AG10803 (cell line): ENCODE results near the gene ALAS1.

Experiments
- DNase-seq: peaks from one replicate; pipeline ENCODE4 v3.0.0; 2010; ENCODE audit warnings: low read depth
- H3K4me3 ChIP-seq: 2 replicates; pipeline ENCODE4 v1.5.1; 2011; ENCODE audit warnings: mild to moderate bottlenecking, low read length, control low read depth
- TF ChIP-seq, protein P1 (sequence below): conservative IDR thresholded peaks from 2 replicates; pipeline ENCODE4 v1.5.1; 2011; ENCODE audit warnings: mild to moderate bottlenecking, low read length, control low read depth, inconsistent platforms

ALAS1 gene

DNA sequence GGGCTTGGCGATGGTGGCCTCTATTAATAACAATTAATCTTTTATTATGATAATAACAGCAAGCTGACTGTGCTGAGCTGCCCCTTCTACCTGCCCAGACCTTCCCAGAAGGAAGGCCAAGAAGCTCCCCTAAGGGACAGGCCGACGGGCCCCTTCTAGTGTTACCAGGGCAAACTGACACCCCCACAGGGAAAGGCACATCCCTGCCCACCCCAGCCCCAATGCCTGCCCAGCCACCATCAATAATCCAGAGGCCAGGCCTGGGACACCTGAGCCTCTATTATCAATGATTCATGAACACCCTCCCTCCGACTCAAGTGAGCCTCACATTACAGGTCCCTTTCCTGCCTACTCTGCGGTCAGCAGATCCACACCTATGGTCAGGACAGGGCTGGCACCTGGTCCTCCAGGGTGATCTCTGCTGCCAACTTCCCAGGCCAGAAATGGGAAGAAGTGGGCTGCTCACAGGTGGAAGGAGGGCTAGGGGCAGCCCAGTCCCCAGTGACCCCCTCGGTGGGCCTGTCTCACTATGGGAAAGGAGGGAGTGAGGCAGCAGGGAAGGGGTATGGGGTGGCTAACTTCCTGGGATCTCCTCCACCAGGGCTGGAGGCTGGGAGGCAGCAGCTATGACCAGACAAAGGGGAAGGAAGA lies 39.2 kb downstream of the ALAS1 start:
- no peak for DNase-seq
- H3K4me3 ChIP-seq: peak overlapping the region; percentile 96
- TF ChIP-seq, protein P1, sequence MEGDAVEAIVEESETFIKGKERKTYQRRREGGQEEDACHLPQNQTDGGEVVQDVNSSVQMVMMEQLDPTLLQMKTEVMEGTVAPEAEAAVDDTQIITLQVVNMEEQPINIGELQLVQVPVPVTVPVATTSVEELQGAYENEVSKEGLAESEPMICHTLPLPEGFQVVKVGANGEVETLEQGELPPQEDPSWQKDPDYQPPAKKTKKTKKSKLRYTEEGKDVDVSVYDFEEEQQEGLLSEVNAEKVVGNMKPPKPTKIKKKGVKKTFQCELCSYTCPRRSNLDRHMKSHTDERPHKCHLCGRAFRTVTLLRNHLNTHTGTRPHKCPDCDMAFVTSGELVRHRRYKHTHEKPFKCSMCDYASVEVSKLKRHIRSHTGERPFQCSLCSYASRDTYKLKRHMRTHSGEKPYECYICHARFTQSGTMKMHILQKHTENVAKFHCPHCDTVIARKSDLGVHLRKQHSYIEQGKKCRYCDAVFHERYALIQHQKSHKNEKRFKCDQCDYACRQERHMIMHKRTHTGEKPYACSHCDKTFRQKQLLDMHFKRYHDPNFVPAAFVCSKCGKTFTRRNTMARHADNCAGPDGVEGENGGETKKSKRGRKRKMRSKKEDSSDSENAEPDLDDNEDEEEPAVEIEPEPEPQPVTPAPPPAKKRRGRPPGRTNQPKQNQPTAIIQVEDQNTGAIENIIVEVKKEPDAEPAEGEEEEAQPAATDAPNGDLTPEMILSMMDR: no peak

DNA sequence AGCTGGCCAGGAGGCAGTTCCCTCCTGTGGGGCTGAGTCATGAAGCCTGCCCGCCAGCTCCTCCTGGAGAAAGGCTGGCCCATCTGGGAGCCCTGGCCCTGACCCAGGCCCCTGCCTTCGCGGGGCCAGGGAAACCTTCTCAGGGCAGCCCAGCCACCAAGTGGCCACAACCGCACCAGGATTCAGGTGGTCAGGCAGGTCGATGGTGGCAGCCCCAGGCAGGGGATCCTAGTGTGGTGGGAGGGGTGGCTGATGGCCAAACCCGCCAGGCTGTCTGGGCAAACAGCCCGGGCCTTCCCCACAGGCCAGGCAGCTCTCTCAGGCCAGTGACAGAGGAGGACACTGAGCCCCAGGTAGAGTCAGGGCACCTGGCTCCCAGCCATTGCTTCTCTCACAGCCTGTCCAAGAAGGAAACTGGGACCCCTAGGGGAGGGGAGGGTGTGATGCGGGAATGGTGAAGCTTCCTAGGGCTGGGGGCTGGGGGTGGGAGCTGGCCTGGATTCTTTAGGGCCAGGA lies 39.8 kb downstream of the ALAS1 start:
- peak; percentile 90 for DNase-seq
- TF ChIP-seq, protein P1: no peak; the same call in 1 of the 2 replicates
- peak overlapping the region; percentile 96 for H3K4me3 ChIP-seq

DNA sequence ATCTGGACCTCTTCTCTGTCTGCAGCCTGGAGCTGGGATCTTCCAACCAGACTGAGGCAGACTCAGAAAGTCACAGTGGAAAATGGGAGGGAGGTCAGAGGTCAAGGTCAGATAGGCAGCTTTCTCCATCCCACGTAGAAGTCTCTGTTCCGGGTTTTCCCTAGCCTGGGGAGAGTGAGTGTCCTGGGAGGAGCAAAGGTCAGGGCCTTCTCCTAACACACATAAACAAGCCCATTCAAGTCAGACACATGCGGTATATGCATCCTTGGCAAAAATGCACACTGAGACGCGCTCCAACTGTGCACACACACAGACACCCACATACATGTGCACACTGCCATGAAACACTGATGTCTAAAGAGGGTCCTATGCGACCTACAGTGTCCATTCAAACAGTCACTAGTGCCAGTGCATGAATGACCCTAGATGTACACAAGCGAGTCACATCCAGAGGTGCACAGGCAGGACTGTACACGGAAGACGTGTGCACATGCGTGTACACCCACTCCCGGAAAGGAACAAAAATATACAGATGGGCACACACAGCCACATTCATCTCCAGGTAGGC lies 40.3 kb downstream of the ALAS1 start:
- H3K4me3 ChIP-seq: peak overlapping the region; percentile 96
- DNase-seq: no peak
- TF ChIP-seq, protein P1: no peak

DNA sequence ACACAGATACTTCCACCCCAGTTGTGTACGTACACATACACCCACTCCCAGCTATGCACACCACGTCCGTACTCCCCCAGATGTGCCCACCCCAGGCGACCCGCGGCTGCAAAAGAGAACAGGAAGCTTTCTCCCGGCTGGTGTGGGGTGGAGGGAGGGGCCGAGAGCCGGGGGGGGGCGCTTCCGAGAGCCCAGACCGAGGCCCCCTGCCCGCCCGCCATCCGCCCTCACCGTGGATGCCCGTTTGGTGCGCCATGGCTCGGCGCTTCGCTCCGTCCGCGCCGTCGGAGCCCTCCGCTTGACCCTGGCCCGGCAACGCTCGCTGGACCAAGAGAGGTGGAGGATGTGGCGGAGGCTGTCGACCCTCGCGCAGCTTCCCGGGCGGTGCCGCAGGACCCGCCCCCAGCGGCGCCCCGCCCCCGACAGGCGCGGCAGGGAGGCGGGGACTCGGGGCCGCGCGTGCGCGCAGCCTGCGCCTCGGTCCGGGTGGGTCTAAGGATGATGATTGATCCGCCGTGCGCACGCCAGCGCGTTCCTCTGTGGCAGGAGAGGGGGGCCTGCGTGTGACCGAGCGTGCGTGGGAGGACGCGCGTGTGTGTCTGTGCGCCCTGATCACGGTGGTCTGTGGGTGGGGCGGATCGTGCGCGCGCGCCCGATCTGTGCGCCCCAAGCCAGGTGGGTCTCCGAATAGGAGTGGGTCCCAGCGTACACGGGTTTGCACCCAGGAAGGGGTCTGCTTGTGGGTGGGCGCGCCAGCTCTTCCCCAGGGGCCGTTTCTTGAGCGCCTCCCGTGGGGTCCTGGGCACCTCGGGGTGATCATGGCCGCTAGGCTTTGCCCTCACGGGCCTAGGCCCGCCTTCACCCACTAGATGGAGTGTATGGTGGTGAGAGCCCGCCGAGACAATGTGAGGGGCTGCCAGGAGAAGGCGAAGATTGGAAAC lies 41.1 kb downstream of the ALAS1 start, which contains the start of gene TWF2:
TWF2 (minus strand) TSS at position 398 of the 941 bp plus-strand sequence; CDS start at position 256, 142 bp downstream.
- DNase-seq: peak; percentile 69
- peak within 1 kb of the TSS; percentile 96 for H3K4me3 ChIP-seq
- TF ChIP-seq, protein P1: peak; percentile 55

DNA sequence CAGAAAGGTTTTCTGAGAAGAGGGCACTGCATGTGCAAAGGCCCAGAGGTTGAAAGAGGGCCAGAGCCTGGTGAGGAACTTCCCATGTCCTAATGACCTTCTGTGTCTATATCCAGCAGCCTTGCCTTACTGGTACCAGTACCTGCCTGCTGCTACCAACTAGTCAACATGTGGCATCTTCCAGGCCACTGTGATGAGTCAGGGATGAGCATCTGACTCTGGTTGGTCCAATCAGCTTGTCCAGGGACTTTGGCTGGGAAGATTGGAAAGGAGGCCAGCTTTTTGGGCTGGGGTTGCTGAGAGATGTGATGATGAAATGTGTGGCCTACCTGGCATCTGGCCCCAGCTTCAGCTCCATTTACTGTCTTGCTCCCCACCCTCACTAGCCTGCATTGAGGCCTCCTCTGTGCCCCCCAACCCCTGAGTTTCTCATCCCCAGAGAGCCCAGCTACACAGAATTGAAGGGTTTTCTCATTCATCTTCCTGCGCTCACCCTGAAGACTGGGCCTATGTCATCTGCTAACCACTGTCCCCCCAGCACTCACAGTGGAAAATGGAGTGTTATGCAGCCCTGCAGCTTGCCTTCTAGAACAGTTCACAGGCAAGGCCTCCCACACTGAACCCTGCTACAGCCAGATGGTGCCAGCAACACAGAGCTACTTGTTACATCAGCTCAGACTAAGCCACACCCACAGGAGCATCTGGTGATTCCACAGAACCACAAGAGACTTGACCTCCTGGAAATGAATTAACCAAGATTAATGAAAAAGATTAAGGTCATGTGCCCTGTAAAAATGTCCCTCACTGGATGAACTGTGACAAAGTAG lies 42.3 kb downstream of the ALAS1 start:
- peak; percentile 97 for DNase-seq
- TF ChIP-seq, protein P1: peak; percentile 7; the same call in 1 of the 2 replicates
- peak overlapping the region; percentile 96 for H3K4me3 ChIP-seq

DNA sequence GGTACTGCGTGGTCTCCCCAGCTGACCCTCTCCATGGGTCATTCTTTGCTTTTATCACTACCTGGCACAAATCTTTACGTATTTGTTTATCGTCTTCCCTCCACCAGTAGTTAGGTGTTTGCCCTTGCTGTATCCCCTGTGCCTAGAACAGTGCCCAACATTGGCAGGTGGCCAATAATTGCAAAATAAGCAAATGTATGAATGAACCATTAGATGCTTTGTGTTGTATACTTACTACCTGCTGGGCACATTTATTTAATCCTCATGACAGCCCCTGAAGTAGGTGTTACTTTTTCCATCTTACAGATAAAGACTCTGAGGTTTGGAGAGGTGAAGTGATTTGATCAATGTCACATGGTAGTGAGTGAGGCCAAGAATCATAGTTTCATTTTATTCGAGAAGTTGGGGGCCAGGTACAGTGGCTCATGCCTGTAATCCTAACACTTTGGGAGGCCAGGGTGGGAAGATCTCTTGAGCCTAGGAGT lies 43.0 kb downstream of the ALAS1 start:
- H3K4me3 ChIP-seq: no peak overlapping the region

More for the DNA sequence above, 43.0 kb downstream of the ALAS1 start:
- TF ChIP-seq, protein P1: no peak
- DNase-seq: no peak
